ENCODE data around the gene PRKAG2. TPM values are rescaled to one million over a fixed set of nuclear protein-coding genes. Genes with fewer than 3 reads are reported as not detected.

The PRKAG2 gene
- total and polyA plus RNA-seq, 2 experiments from 2014 or later: 9.1 to 14.9 TPM

GRCh38 chr7:151833213-151833651 lies 43.7 kb downstream of the PRKAG2 start:
- Mint-ChIP-seq H3K4me3 (no peak overlapping the region), H3K27me3 (ENCODE audit: insufficient read depth, low read depth, poor library complexity) (peaks cover 7% of the 10 kb centered on the region), H3K9me3 (no peaks in the 10 kb centered on the region), H3K36me3 (ENCODE audit: low read depth) (no peaks in the 10 kb centered on the region), H3K27ac (no peak overlapping the region), H3K4me1 (peaks cover 23% of the 10 kb centered on the region)
- H2AFZ ChIP-seq: no peak overlapping the region
- ATAC-seq: no peak
- no peaks in the 10 kb centered on the region for H3F3A ChIP-seq (replicated peaks; ENCODE audit: low read depth)
- no peaks in the 10 kb centered on the region for H3K36me3 ChIP-seq (ENCODE audit: insufficient read depth)
- no peak overlapping the region for H3K27ac ChIP-seq (ENCODE audit: low read depth)
- H3K27me3 ChIP-seq (ENCODE audit: insufficient read depth): no peaks in the 10 kb centered on the region
- no peaks in the 10 kb centered on the region for H3K9me2 ChIP-seq (ENCODE audit: insufficient read depth)
- no peak for DNase-seq (ENCODE audit: low spot score)
- no peaks in the 10 kb centered on the region for H4K20me1 ChIP-seq (replicated peaks; ENCODE audit: insufficient read depth)
- H3K4me2 ChIP-seq: no peak overlapping the region
- no peak overlapping the region for H3K4me3 ChIP-seq
- TF ChIP-seq, protein P1, sequence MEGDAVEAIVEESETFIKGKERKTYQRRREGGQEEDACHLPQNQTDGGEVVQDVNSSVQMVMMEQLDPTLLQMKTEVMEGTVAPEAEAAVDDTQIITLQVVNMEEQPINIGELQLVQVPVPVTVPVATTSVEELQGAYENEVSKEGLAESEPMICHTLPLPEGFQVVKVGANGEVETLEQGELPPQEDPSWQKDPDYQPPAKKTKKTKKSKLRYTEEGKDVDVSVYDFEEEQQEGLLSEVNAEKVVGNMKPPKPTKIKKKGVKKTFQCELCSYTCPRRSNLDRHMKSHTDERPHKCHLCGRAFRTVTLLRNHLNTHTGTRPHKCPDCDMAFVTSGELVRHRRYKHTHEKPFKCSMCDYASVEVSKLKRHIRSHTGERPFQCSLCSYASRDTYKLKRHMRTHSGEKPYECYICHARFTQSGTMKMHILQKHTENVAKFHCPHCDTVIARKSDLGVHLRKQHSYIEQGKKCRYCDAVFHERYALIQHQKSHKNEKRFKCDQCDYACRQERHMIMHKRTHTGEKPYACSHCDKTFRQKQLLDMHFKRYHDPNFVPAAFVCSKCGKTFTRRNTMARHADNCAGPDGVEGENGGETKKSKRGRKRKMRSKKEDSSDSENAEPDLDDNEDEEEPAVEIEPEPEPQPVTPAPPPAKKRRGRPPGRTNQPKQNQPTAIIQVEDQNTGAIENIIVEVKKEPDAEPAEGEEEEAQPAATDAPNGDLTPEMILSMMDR (conservative IDR thresholded peaks at IDR 0.05; ENCODE audit: low read depth in 2 of 2): no peak
- TF ChIP-seq ZNF462 (CRISPR knock-in tag; IDR thresholded peaks at IDR 0.05) (no peak), EZH2phosphoT487 (IDR thresholded peaks at IDR 0.05; ENCODE audit: unreplicated experiment) (no peak), ZNF331 (CRISPR knock-in tag; IDR thresholded peaks at IDR 0.05; ENCODE audit: low read depth) (no peak), CREB1 (CRISPR knock-in tag; IDR thresholded peaks at IDR 0.05; ENCODE audit: low read depth) (no peak), ZNF114 (CRISPR knock-in tag; IDR thresholded peaks at IDR 0.05) (no peak), POLR2AphosphoS5 (IDR thresholded peaks at IDR 0.05; ENCODE audit: low read depth) (no peak), JUNB (IDR thresholded peaks at IDR 0.05; ENCODE audit: unreplicated experiment) (no peak), STAT1 (IDR thresholded peaks at IDR 0.05; ENCODE audit: unreplicated experiment) (no peak), EZH2 (IDR thresholded peaks at IDR 0.05; ENCODE audit: low read depth, unreplicated experiment) (no peak), NANOG (IDR thresholded peaks at IDR 0.05; ENCODE audit: borderline replicate concordance) (no peak)
- TF ChIP-seq, protein P2, sequence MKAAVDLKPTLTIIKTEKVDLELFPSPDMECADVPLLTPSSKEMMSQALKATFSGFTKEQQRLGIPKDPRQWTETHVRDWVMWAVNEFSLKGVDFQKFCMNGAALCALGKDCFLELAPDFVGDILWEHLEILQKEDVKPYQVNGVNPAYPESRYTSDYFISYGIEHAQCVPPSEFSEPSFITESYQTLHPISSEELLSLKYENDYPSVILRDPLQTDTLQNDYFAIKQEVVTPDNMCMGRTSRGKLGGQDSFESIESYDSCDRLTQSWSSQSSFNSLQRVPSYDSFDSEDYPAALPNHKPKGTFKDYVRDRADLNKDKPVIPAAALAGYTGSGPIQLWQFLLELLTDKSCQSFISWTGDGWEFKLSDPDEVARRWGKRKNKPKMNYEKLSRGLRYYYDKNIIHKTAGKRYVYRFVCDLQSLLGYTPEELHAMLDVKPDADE (IDR thresholded peaks at IDR 0.05): no peak
- TF ChIP-seq, protein P3, sequence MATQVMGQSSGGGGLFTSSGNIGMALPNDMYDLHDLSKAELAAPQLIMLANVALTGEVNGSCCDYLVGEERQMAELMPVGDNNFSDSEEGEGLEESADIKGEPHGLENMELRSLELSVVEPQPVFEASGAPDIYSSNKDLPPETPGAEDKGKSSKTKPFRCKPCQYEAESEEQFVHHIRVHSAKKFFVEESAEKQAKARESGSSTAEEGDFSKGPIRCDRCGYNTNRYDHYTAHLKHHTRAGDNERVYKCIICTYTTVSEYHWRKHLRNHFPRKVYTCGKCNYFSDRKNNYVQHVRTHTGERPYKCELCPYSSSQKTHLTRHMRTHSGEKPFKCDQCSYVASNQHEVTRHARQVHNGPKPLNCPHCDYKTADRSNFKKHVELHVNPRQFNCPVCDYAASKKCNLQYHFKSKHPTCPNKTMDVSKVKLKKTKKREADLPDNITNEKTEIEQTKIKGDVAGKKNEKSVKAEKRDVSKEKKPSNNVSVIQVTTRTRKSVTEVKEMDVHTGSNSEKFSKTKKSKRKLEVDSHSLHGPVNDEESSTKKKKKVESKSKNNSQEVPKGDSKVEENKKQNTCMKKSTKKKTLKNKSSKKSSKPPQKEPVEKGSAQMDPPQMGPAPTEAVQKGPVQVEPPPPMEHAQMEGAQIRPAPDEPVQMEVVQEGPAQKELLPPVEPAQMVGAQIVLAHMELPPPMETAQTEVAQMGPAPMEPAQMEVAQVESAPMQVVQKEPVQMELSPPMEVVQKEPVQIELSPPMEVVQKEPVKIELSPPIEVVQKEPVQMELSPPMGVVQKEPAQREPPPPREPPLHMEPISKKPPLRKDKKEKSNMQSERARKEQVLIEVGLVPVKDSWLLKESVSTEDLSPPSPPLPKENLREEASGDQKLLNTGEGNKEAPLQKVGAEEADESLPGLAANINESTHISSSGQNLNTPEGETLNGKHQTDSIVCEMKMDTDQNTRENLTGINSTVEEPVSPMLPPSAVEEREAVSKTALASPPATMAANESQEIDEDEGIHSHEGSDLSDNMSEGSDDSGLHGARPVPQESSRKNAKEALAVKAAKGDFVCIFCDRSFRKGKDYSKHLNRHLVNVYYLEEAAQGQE (IDR thresholded peaks at IDR 0.05; ENCODE audit: unreplicated experiment): no peak
- no peaks in the 10 kb centered on the region; the same call in 1 of the 2 replicates for H3K4me1 ChIP-seq (ENCODE audit: insufficient read depth)
- H3K79me2 ChIP-seq (replicated peaks; ENCODE audit: insufficient read depth): no peaks in the 10 kb centered on the region
